Measurements from ENCODE around the gene NANOS3. TPM values are rescaled to one million over a fixed set of nuclear protein-coding genes. Genes with fewer than 3 reads are reported as not detected.

NANOS3 gene
- total and polyA plus RNA-seq, 2 of the 13 experiments (the other 11 are each of a cell fraction or from before 2014, with no cell fraction given) = 0.21 TPM; not detected in 1

- TF ChIP-seq PAXIP1 (CRISPR knock-in tag; conservative IDR thresholded peaks at IDR 0.05) = 0 out of 2 replicates have a peak, but pooled peaks have one; percentile 12
- TF ChIP-seq ATAD3A (CRISPR knock-in tag; IDR thresholded peaks at IDR 0.05) = no peak
- TF ChIP-seq ZNF232 (CRISPR knock-in tag; IDR thresholded peaks at IDR 0.05; ENCODE audit: borderline replicate concordance) = peak; percentile 82; the same call in 1 of the 2 replicates
- no peak; the same call in 1 of the 2 replicates for TF ChIP-seq MTA1 (CRISPR knock-in tag; IDR thresholded peaks at IDR 0.05; ENCODE audit: borderline replicate concordance)
- no peak for TF ChIP-seq NR3C1 (CRISPR knock-in tag; IDR thresholded peaks at IDR 0.05)
- peak; percentile 69; the same call in 1 of the 2 replicates for TF ChIP-seq ATF2 (CRISPR knock-in tag; IDR thresholded peaks at IDR 0.05)
- peak; percentile 92; the same call in 1 of the 2 replicates for TF ChIP-seq NFKB2 (CRISPR knock-in tag; IDR thresholded peaks at IDR 0.05; ENCODE audit: borderline replicate concordance)
- no peak for TF ChIP-seq XBP1 (CRISPR knock-in tag; IDR thresholded peaks at IDR 0.05)
- peak; percentile 21 for TF ChIP-seq MED8 (CRISPR knock-in tag; IDR thresholded peaks at IDR 0.05; ENCODE audit: insufficient replicate concordance)
- 0 out of 2 replicates have a peak, but pooled peaks have one; percentile 33 for TF ChIP-seq ZNF589 (CRISPR knock-in tag; conservative IDR thresholded peaks at IDR 0.05)
- TF ChIP-seq ZSCAN22 (CRISPR knock-in tag; IDR thresholded peaks at IDR 0.05) = no peak
- 0 out of 2 replicates have a peak, but pooled peaks have one; percentile 22 for TF ChIP-seq PPARG (CRISPR knock-in tag; conservative IDR thresholded peaks at IDR 0.05)
- TF ChIP-seq TCF7L2 (IDR thresholded peaks at IDR 0.05; ENCODE audit: low read depth, low read length) = no peak
- TF ChIP-seq ZHX1 (CRISPR knock-in tag; IDR thresholded peaks at IDR 0.05; ENCODE audit: low read depth) = peak; percentile 52; the same call in 1 of the 2 replicates
- peak; percentile 17; the same call in 1 of the 2 replicates for TF ChIP-seq CAMTA2 (CRISPR knock-in tag; IDR thresholded peaks at IDR 0.05; ENCODE audit: borderline replicate concordance)
- no peak for TF ChIP-seq ZNF672 (CRISPR knock-in tag; IDR thresholded peaks at IDR 0.05)
- peak; percentile 74; the same call in 1 of the 2 replicates for TF ChIP-seq ZNF674 (CRISPR knock-in tag; IDR thresholded peaks at IDR 0.05; ENCODE audit: low read depth)
- TF ChIP-seq ZSCAN12 (CRISPR knock-in tag; IDR thresholded peaks at IDR 0.05) = no peak
- peak; percentile 94 for TF ChIP-seq ZFX (CRISPR knock-in tag; IDR thresholded peaks at IDR 0.05; ENCODE audit: low read depth)
- TF ChIP-seq ZC3H13 (CRISPR knock-in tag; IDR thresholded peaks at IDR 0.05) = peak; percentile 58; the same call in 1 of the 2 replicates
- peak; percentile 83; the same call in 1 of the 2 replicates for TF ChIP-seq ZNF614 (CRISPR knock-in tag; IDR thresholded peaks at IDR 0.05; ENCODE audit: borderline replicate concordance)
Measured at GRCh38 chr19:13905634-13906520, 28.9 kb downstream of the NANOS3 start, which contains the start of the genes BRME1 and CC2D1A (continued).

Data from HepG2 (cell line).